Keratinocyte (primary cell): ENCODE data around the gene RWDD2A. TPM values are rescaled to one million over a fixed set of nuclear protein-coding genes. Genes with fewer than 3 reads are reported as not detected.

ENCODE experiments used
- DNase-seq: peaks from one replicate; pipeline ENCODE4 v3.0.0-alpha.2; 2011; ENCODE audit warnings: low read depth, missing footprints, low spot score
- FAIRE-seq: peaks from 2 replicates; lab custom pipeline; 2011; peaks lifted over from hg19 to GRCh38; lab: Jason Lieb, UNC
- H2AFZ ChIP-seq: 2 replicates; pipeline ENCODE4 v1.6.0; 2012; ENCODE audit warnings: low read length, control low read depth, inconsistent platforms; ENCODE audit not compliant: control insufficient read depth
- H3K27ac ChIP-seq: 2 replicates; pipeline ENCODE4 v1.5.1; 2011; ENCODE audit warnings: low read length; ENCODE audit not compliant: control insufficient read depth, insufficient read depth
- H3K27me3 ChIP-seq: 3 replicates; pipeline ENCODE4 v1.6.0; 2011; ENCODE audit warnings: low read length; ENCODE audit not compliant: control insufficient read depth, insufficient read depth; ENCODE audit errors: extremely low read depth
- H3K36me3 ChIP-seq, 2 experiments: 2 replicates in 1 of 2; 3 replicates in 1 of 2; pipeline ENCODE4 v1.5.1; 2011; ENCODE audit warnings: low read length in 2 of 2, mild to moderate bottlenecking in 1 of 2; ENCODE audit not compliant: control insufficient read depth in 2 of 2, insufficient read depth in 2 of 2; ENCODE audit errors: extremely low read depth in 1 of 2
- H3K4me1 ChIP-seq: 3 replicates; pipeline ENCODE4 v1.5.1; 2011; ENCODE audit warnings: low read length; ENCODE audit not compliant: control insufficient read depth, insufficient read depth; ENCODE audit errors: extremely low read depth
- H3K4me2 ChIP-seq: 3 replicates; pipeline ENCODE4 v1.6.0; 2011; ENCODE audit warnings: low read depth, low read length; ENCODE audit not compliant: control insufficient read depth, insufficient read depth; ENCODE audit errors: extremely low read depth
- H3K4me3 ChIP-seq, 3 experiments: fragments of 200-600 bp in 1 of 3; sonication (generic) in 1 of 3; 2 replicates in 2 of 3; 3 replicates in 1 of 3; pipeline ENCODE4 v1.5.1; 2011 to 2016; ENCODE audit warnings: low read length in 3 of 3, mild to moderate bottlenecking in 3 of 3, control low read depth in 2 of 3, inconsistent platforms in 1 of 3, low read depth in 1 of 3, mixed read lengths in 1 of 3, mixed run types in 1 of 3, moderate library complexity in 1 of 3; ENCODE audit not compliant: control insufficient read depth in 2 of 3, insufficient read depth in 2 of 3; ENCODE audit errors: extremely low read depth in 1 of 3
- H3K79me2 ChIP-seq: 2 replicates; pipeline ENCODE4 v1.6.0; 2012; ENCODE audit warnings: low read length; ENCODE audit not compliant: control insufficient read depth, insufficient read depth
- H3K9ac ChIP-seq: 3 replicates; pipeline ENCODE4 v1.6.0; 2011; ENCODE audit warnings: low read length; ENCODE audit not compliant: control insufficient read depth, insufficient read depth; ENCODE audit errors: extremely low read depth
- H3K9me1 ChIP-seq: 3 replicates; pipeline ENCODE4 v1.6.0; 2011; ENCODE audit warnings: low read length; ENCODE audit not compliant: control insufficient read depth, insufficient read depth; ENCODE audit errors: extremely low read depth
- H3K9me3 ChIP-seq: 2 replicates; pipeline ENCODE4 v1.5.1; 2012; ENCODE audit warnings: low read depth, low read length; ENCODE audit not compliant: control insufficient read depth
- H4K20me1 ChIP-seq: 3 replicates; pipeline ENCODE4 v1.6.0; 2011; ENCODE audit warnings: low read length; ENCODE audit not compliant: control insufficient read depth, insufficient read depth; ENCODE audit errors: extremely low read depth
- CTCF ChIP-seq, 3 experiments: IDR thresholded peaks in 1 of 3; conservative IDR thresholded peaks in 1 of 3; optimal IDR thresholded peaks in 1 of 3; 2 replicates in 2 of 3; 3 replicates in 1 of 3; pipeline versions ENCODE3 to v1.5.1; 2011; ENCODE audit warnings: low read length in 3 of 3, mild to moderate bottlenecking in 3 of 3, moderate library complexity in 2 of 3, control low read depth in 1 of 3, inconsistent platforms in 1 of 3; ENCODE audit not compliant: insufficient read depth in 2 of 3; ENCODE audit errors: extremely low read depth in 1 of 3
- EZH2 ChIP-seq: IDR thresholded peaks from one replicate; pipeline ENCODE4 v1.6.1; 2012; ENCODE audit warnings: inconsistent platforms, mild to moderate bottlenecking, low read length, moderate library complexity
- dilution Hi-C: fragments of 300-500 bp; cut with MboI; formaldehyde crosslinking; loops from one replicate; pipeline ENCODE4 v1.7.0; 2020; ENCODE audit warnings: low sequenced_read_pairs; ENCODE audit not compliant: extremely low pct_ligation_motif_present
- polyA plus RNA-seq, 5 experiments: library from polyadenylated mRNA; depleted of rRNA in 3 of 5; stranded (reverse) in 3 of 5; stranded (forward) in 1 of 5; unstranded in 1 of 5; fragments of >200 nt; gene quantifications; 1 replicate in 1 of 5; 2 replicates in 3 of 5; 3 replicates in 1 of 5; pipeline versions ENCODE4 v1.2.1 to v1.2.3, GENCODE V29; 2011 to 2012; ENCODE audit warnings: missing spikeins in 2 of 5, low read depth in 1 of 5, low replicate concordance in 1 of 5

RWDD2A gene
- polyA plus RNA-seq, 1 donor (not counting 4 experiments of a cell fraction or from before 2014, with no cell fraction given): 1.5 TPM

GRCh38 chr6:83247471-83247870, 54.3 kb downstream of the RWDD2A start:
- dilution Hi-C loops: no loop called here
- no peak for DNase-seq
- H3K27ac ChIP-seq: no peak overlapping the region
- H3K4me1 ChIP-seq: no peaks in the 10 kb centered on the region
- H3K4me2 ChIP-seq: no peak overlapping the region
- TF ChIP-seq CTCF (optimal IDR thresholded peaks at IDR 0.05 in 1 of 3, IDR thresholded peaks at IDR 0.05 in 1 of 3, conservative IDR thresholded peaks at IDR 0.05 in 1 of 3; ENCODE audit: extremely low read depth in 1 of 3, insufficient read depth in 2 of 3, low read length in 3 of 3) (no peak), EZH2 (no peak)
- no peak overlapping the region for H2AFZ ChIP-seq
- no peaks in the 10 kb centered on the region for H3K79me2 ChIP-seq
- peaks cover 0 to 4% of the 10 kb centered on the region in 2 experiments for H3K36me3 ChIP-seq
- no peak overlapping the region for H3K4me3 ChIP-seq
- H4K20me1 ChIP-seq: no peaks in the 10 kb centered on the region
- no peaks in the 10 kb centered on the region for H3K9me1 ChIP-seq
- no peak overlapping the region for H3K9ac ChIP-seq
- H3K27me3 ChIP-seq: no peaks in the 10 kb centered on the region
- no peak for FAIRE-seq
- no peaks in the 10 kb centered on the region for H3K9me3 ChIP-seq

Other genes with a start within 250 kb of the RWDD2A start
- 4.1 to 6.3 TPM (median 4.5 TPM) in 3 replicates for gene UBE3D, start 127.5 kb upstream of the RWDD2A start, polyA plus RNA-seq
- gene DOP1A, start 125.7 kb upstream of the RWDD2A start, polyA plus RNA-seq: 8.0 to 16.8 TPM (median 14.1 TPM) in 3 replicates
- 24.0 to 32.1 TPM (median 28.9 TPM) in 3 replicates for gene PGM3, start 92 bp upstream of the RWDD2A start, polyA plus RNA-seq
- gene ME1, start 237.7 kb downstream of the RWDD2A start, polyA plus RNA-seq: 16.7 to 31.5 TPM (median 27.7 TPM) in 3 replicates